ENCODE measurements around the gene ARID1B. TPM values are rescaled to one million over a fixed set of nuclear protein-coding genes. Genes with fewer than 3 reads are reported as not detected.

The ARID1B gene
- total and polyA plus RNA-seq, 2 of the 4 experiments (the other 2 are of a cell fraction), result 14.5 to 20.1 TPM

DNA sequence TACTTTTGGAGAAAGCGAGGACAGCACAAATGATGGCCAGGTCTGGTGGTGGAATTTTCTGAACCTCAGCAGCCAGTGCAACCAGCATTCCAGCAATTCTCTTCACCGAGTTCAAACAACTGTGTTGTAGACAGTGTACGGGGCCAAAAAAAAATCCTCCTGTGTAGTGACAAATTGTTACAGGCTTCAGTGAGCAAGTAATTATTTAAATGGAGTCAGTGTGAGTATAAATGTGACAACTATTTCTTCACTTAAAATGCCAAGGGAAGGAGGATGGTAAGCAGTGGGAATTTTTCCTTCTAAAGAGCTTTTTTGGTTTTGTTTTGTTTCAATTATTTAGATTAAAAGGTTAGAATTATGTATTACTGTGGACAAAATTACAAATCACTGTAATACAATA, 392.0 kb downstream of the ARID1B start:
- H3K23ac ChIP-seq (ENCODE audit: low read depth, low read length), result no peak overlapping the region
- H3K4ac ChIP-seq (ENCODE audit: low read depth, low read length), result no peak overlapping the region
- no peak for TF ChIP-seq MAFK (IDR thresholded peaks at IDR 0.05; ENCODE audit: low read depth, low read length)
- no peak for TF ChIP-seq POLR2A (IDR thresholded peaks at IDR 0.05; ENCODE audit: low read depth, low read length)
- TF ChIP-seq MXI1 (IDR thresholded peaks at IDR 0.05; ENCODE audit: borderline replicate concordance, low read depth, low read length), result no peak
- peaks cover 7% of the 10 kb centered on the region; the same call in 1 of the 2 replicates for H3K9me1 ChIP-seq (ENCODE audit: insufficient read depth, low read length)
- no peak overlapping the region for H2AK5ac ChIP-seq (ENCODE audit: low read depth, low read length)
- H2BK20ac ChIP-seq (ENCODE audit: low read depth, low read length), result no peak overlapping the region
- no peak overlapping the region for H3K14ac ChIP-seq (replicated peaks; ENCODE audit: low read depth, low read length)
- H3K4me2 ChIP-seq (ENCODE audit: low read depth, low read length), result no peak overlapping the region
- DNase-seq (no peak), ATAC-seq (ENCODE audit: low read depth) (no peak)
- H3K4me3 ChIP-seq (ENCODE audit: insufficient read depth, low read depth, low read length), result no peak overlapping the region
- no peak overlapping the region for H4K8ac ChIP-seq (ENCODE audit: low read depth in 2 of 2, low read length in 2 of 2)
- H2BK120ac ChIP-seq (ENCODE audit: low read depth, low read length), result no peak overlapping the region
- no peak overlapping the region for H2AFZ ChIP-seq (replicated peaks; ENCODE audit: low read length, poor library complexity)
- no peak overlapping the region for H3K18ac ChIP-seq (ENCODE audit: low read depth, low read length)
- H4K91ac ChIP-seq (ENCODE audit: insufficient read depth, low read depth, low read length), result no peak overlapping the region
- BruUV-seq (replicated peaks), result no TSS peak
- no peak overlapping the region for H2AK9ac ChIP-seq (replicated peaks; ENCODE audit: low read depth, low read length, poor library complexity)
- no peak overlapping the region for H2BK5ac ChIP-seq (ENCODE audit: low read depth, low read length, poor library complexity, severe bottlenecking)
- no peak overlapping the region for H2BK15ac ChIP-seq (ENCODE audit: low read depth, low read length)
- CTCF ChIA-PET, result no interaction called here
- in situ Hi-C loops (cut with MboI; ENCODE audit: low sequenced_read_pairs), result no loop called here
- POLR2A ChIA-PET (ENCODE audit: unreplicated experiment), result no interaction called here
- dilution Hi-C loops (cut with HindIII; ENCODE audit: low sequenced_read_pairs, unreplicated experiment), result no loop called here
- H3K9ac ChIP-seq (ENCODE audit: low read depth, low read length), result no peak overlapping the region
- H4K5ac ChIP-seq (ENCODE audit: low read depth, low read length), result no peak overlapping the region
- no peaks in the 10 kb centered on the region for H3K9me3 ChIP-seq (ENCODE audit: control insufficient read depth, insufficient read depth, low read length)
- no peak overlapping the region for H3K56ac ChIP-seq (ENCODE audit: extremely low read depth, insufficient read depth, low read length)
- no peaks in the 10 kb centered on the region for H3K27me3 ChIP-seq (ENCODE audit: control insufficient read depth, insufficient read depth, low read length)
- H4K20me1 ChIP-seq (ENCODE audit: insufficient read depth, low read length), result no peaks in the 10 kb centered on the region
- H3K36me3 ChIP-seq (ENCODE audit: control insufficient read depth, insufficient read depth, low read length), result peaks cover 24% of the 10 kb centered on the region
- H3K27ac ChIP-seq (ENCODE audit: insufficient read depth, low read length), result no peak overlapping the region
- WGBS, 2 experiments (ENCODE audit: extremely low coverage in 2 of 2, insufficient read length in 1 of 2), result no CpG with 5 or more reads among the region's 3 CpGs
- intact Hi-C loops (cut with micrococcal nuclease), result no loop called here
- peaks cover 0 to 15% of the 10 kb centered on the region in 2 experiments; a peak in 1 of 4 replicates for H3K79me1 ChIP-seq (ENCODE audit: low read depth in 1 of 2, low read length in 2 of 2)
- peaks cover 6% of the 10 kb centered on the region; the same call in 1 of the 2 replicates for H3K4me1 ChIP-seq (ENCODE audit: control insufficient read depth, insufficient read depth, low read length)

Data from IMR-90 (cell line).